ENCODE results near the gene RRAGC. TPM values are rescaled to one million over a fixed set of nuclear protein-coding genes. Genes with fewer than 3 reads are reported as not detected.
"Not testable (repeated sequence)": the region's sequence is repeated elsewhere in the genome, so short reads cannot be mapped to it uniquely, and the experiment has no call there.

Gene RRAGC
- total RNA-seq, 3 donors from 2014 or later, result 29.7 to 41.7 (median 32.5) TPM

DNA sequence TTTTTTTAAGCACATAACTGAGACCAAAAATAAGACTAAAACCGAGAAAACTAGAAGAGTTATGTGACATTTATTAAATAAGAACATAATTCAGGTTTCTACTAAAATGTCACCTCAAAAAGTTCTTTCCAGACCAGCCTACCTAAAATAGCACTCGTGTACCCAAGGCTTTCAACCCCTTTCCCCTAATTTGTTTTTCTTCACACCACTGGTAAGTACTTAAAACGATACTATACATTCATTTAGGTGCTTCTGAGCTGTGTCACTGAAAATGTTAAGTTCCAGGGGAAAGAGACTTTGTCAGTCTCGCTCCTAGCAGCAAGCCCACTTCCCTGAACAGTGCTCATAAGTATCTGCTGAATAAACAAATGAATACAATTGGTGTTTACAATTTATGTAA lies 6.8 kb downstream of the RRAGC start:
- no peak overlapping the region for H3K4me3 ChIP-seq
- peaks cover 4% of the 10 kb centered on the region for H3K36me3 ChIP-seq (ENCODE audit: low read depth)
- no peaks in the 10 kb centered on the region for H3K9me3 ChIP-seq
- ATAC-seq, result no peak
- intact Hi-C loops (cut with DNase I, micrococcal nuclease), result no loop called here
- TF ChIP-seq, protein P1, sequence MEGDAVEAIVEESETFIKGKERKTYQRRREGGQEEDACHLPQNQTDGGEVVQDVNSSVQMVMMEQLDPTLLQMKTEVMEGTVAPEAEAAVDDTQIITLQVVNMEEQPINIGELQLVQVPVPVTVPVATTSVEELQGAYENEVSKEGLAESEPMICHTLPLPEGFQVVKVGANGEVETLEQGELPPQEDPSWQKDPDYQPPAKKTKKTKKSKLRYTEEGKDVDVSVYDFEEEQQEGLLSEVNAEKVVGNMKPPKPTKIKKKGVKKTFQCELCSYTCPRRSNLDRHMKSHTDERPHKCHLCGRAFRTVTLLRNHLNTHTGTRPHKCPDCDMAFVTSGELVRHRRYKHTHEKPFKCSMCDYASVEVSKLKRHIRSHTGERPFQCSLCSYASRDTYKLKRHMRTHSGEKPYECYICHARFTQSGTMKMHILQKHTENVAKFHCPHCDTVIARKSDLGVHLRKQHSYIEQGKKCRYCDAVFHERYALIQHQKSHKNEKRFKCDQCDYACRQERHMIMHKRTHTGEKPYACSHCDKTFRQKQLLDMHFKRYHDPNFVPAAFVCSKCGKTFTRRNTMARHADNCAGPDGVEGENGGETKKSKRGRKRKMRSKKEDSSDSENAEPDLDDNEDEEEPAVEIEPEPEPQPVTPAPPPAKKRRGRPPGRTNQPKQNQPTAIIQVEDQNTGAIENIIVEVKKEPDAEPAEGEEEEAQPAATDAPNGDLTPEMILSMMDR (IDR thresholded peaks at IDR 0.05), result no peak
- H3K4me1 ChIP-seq (ENCODE audit: low read depth), result peaks cover 6% of the 10 kb centered on the region
- DNase-seq, result no peak

GRCh38 chr1:38848071-38848470 lies 11.5 kb downstream of the RRAGC start:
- TF ChIP-seq, protein P1 (IDR thresholded peaks at IDR 0.05), result no peak
- no peak for DNase-seq
- Histone ChIP-seq H3K4me1 (ENCODE audit: low read depth) (no peaks in the 10 kb centered on the region), H3K4me3 (no peak overlapping the region), H3K36me3 (ENCODE audit: low read depth) (peaks cover 4% of the 10 kb centered on the region), H3K9me3 (no peaks in the 10 kb centered on the region)
- no peak for ATAC-seq
- intact Hi-C loops (cut with DNase I, micrococcal nuclease), result no loop called here

DNA sequence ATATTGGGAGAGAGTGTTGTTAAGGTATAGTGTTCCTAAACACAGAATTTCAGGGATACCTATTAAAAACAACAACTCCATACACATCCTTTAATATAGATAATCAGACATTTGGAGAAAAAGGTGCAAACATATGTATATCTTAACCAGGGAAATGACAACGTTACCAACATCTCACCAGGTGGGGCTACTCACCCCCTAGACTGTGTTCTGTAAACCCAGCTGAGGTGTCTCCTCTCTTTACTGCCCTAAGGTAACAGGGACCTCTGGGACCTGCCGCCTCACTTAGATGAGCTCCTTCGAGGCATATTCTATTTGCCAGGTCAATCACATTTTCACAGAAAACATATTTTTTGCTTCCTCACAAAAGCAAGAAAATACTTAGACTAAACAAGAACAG lies 13.4 kb downstream of the RRAGC start:
- Histone ChIP-seq H3K9me3 (no peaks in the 10 kb centered on the region), H3K4me3 (no peak overlapping the region), H3K36me3 (ENCODE audit: low read depth) (peaks cover 4% of the 10 kb centered on the region), H3K4me1 (ENCODE audit: low read depth) (no peaks in the 10 kb centered on the region)
- ATAC-seq (no peak), DNase-seq (no peak)
- intact Hi-C loops (cut with DNase I, micrococcal nuclease), result no loop called here
- TF ChIP-seq, protein P1 (IDR thresholded peaks at IDR 0.05), result no peak

GRCh38 chr1:38845088-38845487 lies 14.5 kb downstream of the RRAGC start:
- H3K36me3 ChIP-seq (ENCODE audit: low read depth); H3K4me3 ChIP-seq; intact Hi-C loops (cut with DNase I, micrococcal nuclease); DNase-seq; H3K4me1 ChIP-seq (ENCODE audit: low read depth); H3K9me3 ChIP-seq; ATAC-seq: not testable (repeated sequence)

DNA sequence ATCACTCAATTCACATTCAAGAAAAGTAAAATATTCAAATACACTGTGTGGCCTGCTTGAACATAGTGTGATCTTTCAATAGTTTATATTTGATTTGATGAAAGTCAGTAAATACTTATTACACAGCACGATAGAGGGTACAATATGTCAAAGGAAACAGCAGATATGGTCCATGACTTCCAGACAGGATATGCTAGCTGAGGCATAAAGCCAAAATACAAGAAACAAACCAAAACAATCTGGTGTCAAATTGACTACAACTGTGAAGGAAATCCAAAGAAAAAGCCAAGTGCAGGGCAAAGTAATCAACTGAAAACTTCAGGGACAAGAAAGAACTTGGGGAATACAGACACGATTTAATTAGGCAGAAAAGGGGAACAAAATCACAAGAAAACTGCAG lies 19.3 kb downstream of the RRAGC start:
- H3K4me1 ChIP-seq (ENCODE audit: low read depth), result no peaks in the 10 kb centered on the region
- ATAC-seq, result no peak
- TF ChIP-seq, protein P1 (IDR thresholded peaks at IDR 0.05), result no peak
- H3K36me3 ChIP-seq (ENCODE audit: low read depth), result no peaks in the 10 kb centered on the region
- H3K4me3 ChIP-seq, result no peak overlapping the region
- H3K9me3 ChIP-seq, result no peaks in the 10 kb centered on the region
- intact Hi-C loops (cut with DNase I, micrococcal nuclease), result no loop called here
- no peak for DNase-seq

- ATAC-seq, result no peak
Observed at GRCh38 chr1:38839363-38839762, 20.2 kb downstream of the RRAGC start.

GRCh38 chr1:38836316-38836715 lies 23.3 kb downstream of the RRAGC start:
- not testable (repeated sequence) for H3K4me1 ChIP-seq (ENCODE audit: low read depth); H3K4me3 ChIP-seq; H3K36me3 ChIP-seq (ENCODE audit: low read depth); DNase-seq; ATAC-seq; H3K9me3 ChIP-seq
- intact Hi-C loops (cut with DNase I, micrococcal nuclease), result loop anchor here in 1 of 2 donors (10.0 kb wide), 1 partner anchor 792 kb away; the partner anchor contains the start of gene POU3F1

More at GRCh38 chr1:38839363-38839762, 20.2 kb downstream of the RRAGC start:
- no peak overlapping the region for H3K4me3 ChIP-seq
- H3K4me1 ChIP-seq (ENCODE audit: low read depth), result no peaks in the 10 kb centered on the region
- TF ChIP-seq, protein P1 (IDR thresholded peaks at IDR 0.05), result no peak
- no peaks in the 10 kb centered on the region for H3K9me3 ChIP-seq
- no peak for DNase-seq
- intact Hi-C loops (cut with DNase I, micrococcal nuclease), result loop anchor here in 1 of 2 donors (10.0 kb wide), 1 partner anchor 795 kb away; the partner anchor contains the start of gene POU3F1
- H3K36me3 ChIP-seq (ENCODE audit: low read depth), result no peaks in the 10 kb centered on the region

All from mucosa of descending colon (tissue), 3 donors.